HG02970 (cell line): ENCODE results near the gene TBX4.
"Not testable (repeated sequence)": the region's sequence is repeated elsewhere in the genome, so short reads cannot be mapped to it uniquely, and the experiment has no call there.

Experiments used
- ATAC-seq: cut with Tn5 transposase; IDR thresholded peaks from one replicate; pipeline ENCODE4 v1.9.1; 2021; ENCODE audit warnings: mild to moderate bottlenecking, moderate library complexity, moderate number of reproducible peaks; ENCODE audit not compliant: unreplicated experiment, low FRiP score

The TBX4 gene

GRCh38 chr17:61494325-61495160 is 42.3 kb downstream of the TBX4 start:
- ATAC-seq: no peak

GRCh38 chr17:61495161-61495857 is 43.1 kb downstream of the TBX4 start:
- no peak for ATAC-seq

GRCh38 chr17:61496174-61496956 is 44.1 kb downstream of the TBX4 start:
- ATAC-seq: no peak

GRCh38 chr17:61496957-61497653 is 44.9 kb downstream of the TBX4 start:
- no peak for ATAC-seq

- ATAC-seq: no peak
Measured at GRCh38 chr17:61498042-61498994, 46.1 kb downstream of the TBX4 start.

GRCh38 chr17:61499632-61500031 is 47.4 kb downstream of the TBX4 start:
- ATAC-seq: no peak

- ATAC-seq: no peak
Measured at GRCh38 chr17:61500287-61500686, 48.1 kb downstream of the TBX4 start.

- ATAC-seq: no peak
Measured at GRCh38 chr17:61502292-61502691, 50.1 kb downstream of the TBX4 start.

GRCh38 chr17:61503961-61504360 is 51.7 kb downstream of the TBX4 start:
- ATAC-seq: no peak

GRCh38 chr17:61504697-61505096 is 52.5 kb downstream of the TBX4 start:
- ATAC-seq: no peak

- no peak for ATAC-seq
Measured at GRCh38 chr17:61505846-61506627, 53.8 kb downstream of the TBX4 start.

GRCh38 chr17:61507383-61508066 is 55.3 kb downstream of the TBX4 start:
- ATAC-seq: no peak

- no peak for ATAC-seq
Measured at GRCh38 chr17:61508912-61509311, 56.7 kb downstream of the TBX4 start.

- ATAC-seq: not testable (repeated sequence)
Measured at GRCh38 chr17:61509454-61509853, 57.2 kb downstream of the TBX4 start.

GRCh38 chr17:61510237-61510636 is 58.0 kb downstream of the TBX4 start:
- no peak for ATAC-seq

GRCh38 chr17:61510991-61511390 is 58.8 kb downstream of the TBX4 start:
- ATAC-seq: no peak

- no peak for ATAC-seq
Measured at GRCh38 chr17:61511480-61512182, 59.4 kb downstream of the TBX4 start.
